ENCODE results near the gene PSMC3IP. TPM values are rescaled to one million over a fixed set of nuclear protein-coding genes. Genes with fewer than 3 reads are reported as not detected.
A peak's percentile ranks its signal among the peaks of the same experiment; 100 is the strongest.

The PSMC3IP gene
- total and polyA plus RNA-seq, 11 donors, result 0.71 to 4.1 (median 2.1) TPM

GRCh38 chr17:42530952-42531454 is 46.5 kb downstream of the PSMC3IP start:
- Histone ChIP-seq H3K9me3 (no peaks in the 10 kb centered on the region), H3K4me3 (no peak overlapping the region), H3K27ac (peak overlapping the region in 9 of 12 donors; percentile 14 to 87 (median 80)), H3K36me3 (no peaks in the 10 kb centered on the region), H3K4me1 (peaks cover 2 to 41% (median 19%) of the 10 kb centered on the region in 12 donors), H3K27me3 (no peaks in the 10 kb centered on the region)
- DNase-seq (peak in 1 of 5 donors; percentile 41), ATAC-seq (no peak)
- WGBS, 4 donors, result 91 to 97% (median 96%) methylated on average over 2 of the region's 2 CpGs
- TF ChIP-seq, protein P1, sequence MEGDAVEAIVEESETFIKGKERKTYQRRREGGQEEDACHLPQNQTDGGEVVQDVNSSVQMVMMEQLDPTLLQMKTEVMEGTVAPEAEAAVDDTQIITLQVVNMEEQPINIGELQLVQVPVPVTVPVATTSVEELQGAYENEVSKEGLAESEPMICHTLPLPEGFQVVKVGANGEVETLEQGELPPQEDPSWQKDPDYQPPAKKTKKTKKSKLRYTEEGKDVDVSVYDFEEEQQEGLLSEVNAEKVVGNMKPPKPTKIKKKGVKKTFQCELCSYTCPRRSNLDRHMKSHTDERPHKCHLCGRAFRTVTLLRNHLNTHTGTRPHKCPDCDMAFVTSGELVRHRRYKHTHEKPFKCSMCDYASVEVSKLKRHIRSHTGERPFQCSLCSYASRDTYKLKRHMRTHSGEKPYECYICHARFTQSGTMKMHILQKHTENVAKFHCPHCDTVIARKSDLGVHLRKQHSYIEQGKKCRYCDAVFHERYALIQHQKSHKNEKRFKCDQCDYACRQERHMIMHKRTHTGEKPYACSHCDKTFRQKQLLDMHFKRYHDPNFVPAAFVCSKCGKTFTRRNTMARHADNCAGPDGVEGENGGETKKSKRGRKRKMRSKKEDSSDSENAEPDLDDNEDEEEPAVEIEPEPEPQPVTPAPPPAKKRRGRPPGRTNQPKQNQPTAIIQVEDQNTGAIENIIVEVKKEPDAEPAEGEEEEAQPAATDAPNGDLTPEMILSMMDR (IDR thresholded peaks at IDR 0.05), result no peak
- no peak for TF ChIP-seq POLR2A (IDR thresholded peaks at IDR 0.05)
- intact Hi-C loops (cut with DNase I), result loop anchor here in 3 of 10 donors (5.0 kb wide), 3 partner anchors 104 to 509 kb away; partner anchors contain the start of genes KCNH4 (in 1 of the 3) and NKIRAS2 (in 1 of the 3)

- DNase-seq (no peak), ATAC-seq (no peak)
- TF ChIP-seq POLR2A (IDR thresholded peaks at IDR 0.05), result no peak
- TF ChIP-seq, protein P1 (IDR thresholded peaks at IDR 0.05), result no peak
- H3K4me3 ChIP-seq, result no peak overlapping the region
- H3K27me3 ChIP-seq, result no peaks in the 10 kb centered on the region
- intact Hi-C loops (cut with DNase I), result loop anchor here in 4 of 10 donors (5.0 to 10.0 kb wide), 4 partner anchors 97 to 347 kb away; partner anchors contain the start of genes CAVIN1 (in 2 of the 4) and KCNH4 (in 1 of the 4)
- no peaks in the 10 kb centered on the region for H3K36me3 ChIP-seq
- no peaks in the 10 kb centered on the region for H3K9me3 ChIP-seq
- peaks cover 0 to 42% (median 23%) of the 10 kb centered on the region in 12 donors for H3K4me1 ChIP-seq
- WGBS, 4 donors, result 42 to 72% (median 66%) methylated on average over 3 of the region's 3 CpGs
- no peak overlapping the region for H3K27ac ChIP-seq
These were observed 48.5 kb downstream of the PSMC3IP start for GRCh38 chr17:42529061-42529460.

DNA sequence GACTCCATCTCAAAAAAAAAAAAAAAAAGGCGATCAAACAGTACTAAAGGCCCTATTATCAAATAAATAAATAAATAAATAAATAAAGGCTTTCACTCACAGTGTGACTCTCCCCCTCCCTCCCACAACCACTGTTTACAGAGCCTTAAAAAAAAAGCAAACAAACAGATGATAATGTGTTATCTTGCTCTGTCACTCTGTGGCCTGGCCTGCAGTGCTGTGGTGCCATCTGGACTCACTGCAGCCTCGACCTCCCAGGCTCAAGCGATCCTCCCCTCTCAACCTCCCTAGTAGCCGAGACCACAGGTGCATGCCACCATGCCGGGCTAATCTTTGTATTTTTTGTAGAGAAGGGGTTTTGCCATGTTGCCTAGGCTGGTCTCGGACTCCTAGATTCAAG is 49.6 kb downstream of the PSMC3IP start:
- H3K4me1 ChIP-seq, result peaks cover 0 to 44% (median 26%) of the 10 kb centered on the region in 12 donors
- WGBS, 4 donors, result 89 to 95% (median 91%) methylated on average over 6 of the region's 6 CpGs
- no peak overlapping the region for H3K4me3 ChIP-seq
- DNase-seq, result no peak
- TF ChIP-seq, protein P1 (IDR thresholded peaks at IDR 0.05), result no peak
- TF ChIP-seq POLR2A (IDR thresholded peaks at IDR 0.05), result no peak
- peaks cover 0 to 9% (median 0%) of the 10 kb centered on the region in 9 donors for H3K36me3 ChIP-seq
- H3K27me3 ChIP-seq, result no peaks in the 10 kb centered on the region
- ATAC-seq, result no peak
- H3K9me3 ChIP-seq, result no peaks in the 10 kb centered on the region
- H3K27ac ChIP-seq, result no peak overlapping the region
- intact Hi-C loops (cut with DNase I), result loop anchor here in 5 of 10 donors (2.0 to 10.0 kb wide), 5 partner anchors 96 to 346 kb away; partner anchors contain the start of genes CAVIN1 (in 2 of the 5) and KCNH4 (in 1 of the 5)

DNA sequence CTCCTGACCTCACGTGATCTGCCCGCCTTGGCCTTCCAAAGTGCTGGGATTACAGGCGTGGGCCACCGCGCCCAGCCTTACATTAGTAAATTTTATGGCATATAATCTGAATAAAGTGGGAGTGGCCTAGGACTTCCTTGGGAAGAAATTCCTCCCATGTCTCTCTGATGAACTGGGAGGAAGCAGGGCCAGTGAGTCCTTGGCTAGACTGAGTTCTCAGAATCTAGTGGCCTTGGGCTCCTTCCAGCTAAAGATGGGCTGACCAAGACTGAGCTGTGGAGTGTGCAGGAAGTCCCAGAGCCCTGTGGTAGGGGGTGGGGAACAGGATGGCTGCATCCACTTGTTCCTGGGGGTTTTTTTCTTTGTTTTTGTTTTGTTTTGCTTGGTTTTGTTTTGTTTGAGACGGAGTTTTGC is 51.5 kb downstream of the PSMC3IP start:
- H3K4me3 ChIP-seq, result no peak overlapping the region
- H3K36me3 ChIP-seq, result peaks cover 0 to 27% (median 0%) of the 10 kb centered on the region in 9 donors
- intact Hi-C loops (cut with DNase I), result loop anchor here in 5 of 10 donors (2.0 to 10.0 kb wide), 5 partner anchors 94 to 344 kb away; partner anchors contain the start of genes CAVIN1 (in 2 of the 5) and KCNH4 (in 1 of the 5)
- peak; percentile 50 to 87 (median 65) for ATAC-seq
- peak in 4 of 5 donors; percentile 58 to 79 (median 72) for DNase-seq
- H3K27me3 ChIP-seq, result no peaks in the 10 kb centered on the region
- 57 to 73% (median 61%) methylated on average over 6 of the region's 6 CpGs for WGBS, 4 donors
- peaks cover 0 to 56% (median 40%) of the 10 kb centered on the region in 12 donors for H3K4me1 ChIP-seq
- H3K27ac ChIP-seq, result peak overlapping the region; percentile 27 to 97 (median 69)
- TF ChIP-seq POLR2A (IDR thresholded peaks at IDR 0.05), result no peak
- TF ChIP-seq, protein P1 (IDR thresholded peaks at IDR 0.05), result no peak
- no peaks in the 10 kb centered on the region for H3K9me3 ChIP-seq
